Astrocyte (in vitro differentiated cells and primary cell): ENCODE results near the gene BRWD1.

ENCODE experiments used
- CTCF ChIP-seq: IDR thresholded peaks from 2 replicates; pipeline ENCODE4 v1.5.1; 2011; ENCODE audit warnings: low read depth, mild to moderate bottlenecking, inconsistent platforms, low read length, moderate library complexity; ENCODE audit not compliant: insufficient read depth
- EZH2 ChIP-seq: IDR thresholded peaks from 2 replicates; pipeline ENCODE4 v1.6.1; 2012; ENCODE audit warnings: mild to moderate bottlenecking, low read length, inconsistent platforms; ENCODE audit not compliant: insufficient read depth

GRCh38 chr21:39344848-39345247, 31.4 kb upstream of the BRWD1 start:
- TF ChIP-seq CTCF (no peak), EZH2 (no peak)
